ENCODE results near the gene SLC16A5. TPM values are rescaled to one million over a fixed set of nuclear protein-coding genes. Genes with fewer than 3 reads are reported as not detected.

Gene SLC16A5
- total and polyA plus RNA-seq, 10 of the 15 experiments (the other 5 are each of a cell fraction or from before 2014, with no cell fraction given) = 0.03 to 3.1 (median 0.96) TPM

GRCh38 chr17:75113798-75114551 lies 26.2 kb downstream of the SLC16A5 start (continued):
- no peak for TF ChIP-seq NRF1 (conservative IDR thresholded peaks at IDR 0.05; ENCODE audit: low read depth, low read length)
- no peak for TF ChIP-seq ZBTB40 (IDR thresholded peaks at IDR 0.05; ENCODE audit: borderline replicate concordance)
- TF ChIP-seq SRF (IDR thresholded peaks at IDR 0.05; ENCODE audit: low read depth in 2 of 2, low read length in 2 of 2) = 0 out of 4 replicates have a peak, but pooled peaks of 1 of the 2 experiments have one; percentile 23
- no peak for TF ChIP-seq TAF1 (IDR thresholded peaks at IDR 0.05; ENCODE audit: borderline replicate concordance, low read depth, low read length)
- peak; percentile 85 for TF ChIP-seq YY1 (IDR thresholded peaks at IDR 0.05; ENCODE audit: low read depth, low read length)
- no peak for TF ChIP-seq SP1 (IDR thresholded peaks at IDR 0.05; ENCODE audit: low read depth, low read length)
- TF ChIP-seq ZNF207 (IDR thresholded peaks at IDR 0.05; ENCODE audit: borderline replicate concordance) = peak; percentile 18; the same call in 1 of the 2 replicates
- peak; percentile 56; the same call in 1 of the 2 replicates for TF ChIP-seq GATAD2B (conservative IDR thresholded peaks at IDR 0.05; ENCODE audit: low read depth)
- TF ChIP-seq RAD21 (IDR thresholded peaks at IDR 0.05; ENCODE audit: insufficient read depth, low read depth, low read length) = peak; percentile 95
- no peak for TF ChIP-seq EGR1 (IDR thresholded peaks at IDR 0.05; ENCODE audit: borderline replicate concordance in 1 of 2, low read depth in 2 of 2, low read length in 2 of 2)
- 0 out of 2 replicates have a peak, but pooled peaks have one; percentile 25 for TF ChIP-seq RUNX3 (IDR thresholded peaks at IDR 0.05; ENCODE audit: low read length)
- no peak for TF ChIP-seq CUX1 (IDR thresholded peaks at IDR 0.05; ENCODE audit: insufficient replicate concordance, low read depth, low read length)
- no peak for TF ChIP-seq YBX1 (IDR thresholded peaks at IDR 0.05)
- no peak for TF ChIP-seq MYC (IDR thresholded peaks at IDR 0.05; ENCODE audit: insufficient read depth, insufficient read length, insufficient replicate concordance, low read length, severe bottlenecking)
- TF ChIP-seq POLR2AphosphoS2 (IDR thresholded peaks at IDR 0.05; ENCODE audit: low read depth, low read length) = no peak
- peak; percentile 54; the same call in 1 of the 2 replicates for TF ChIP-seq SIN3A (IDR thresholded peaks at IDR 0.05; ENCODE audit: low read depth, low read length)
- TF ChIP-seq IKZF1 (conservative IDR thresholded peaks at IDR 0.05) = peak; percentile 88
- no peak for TF ChIP-seq JUND (IDR thresholded peaks at IDR 0.05; ENCODE audit: low read depth, low read length)
